SH-SY5Y (cell line): Measurements from ENCODE around the gene GMDS.

Experiments
- GATA2 ChIP-seq: IDR thresholded peaks from 2 replicates; pipeline ENCODE4 v1.6.1; 2011; ENCODE audit warnings: mild to moderate bottlenecking, low read depth, low read length
- GATA3 ChIP-seq: IDR thresholded peaks from 2 replicates; pipeline ENCODE4 v1.6.1; 2011; ENCODE audit warnings: low read depth, mild to moderate bottlenecking, low read length, moderate library complexity

DNA sequence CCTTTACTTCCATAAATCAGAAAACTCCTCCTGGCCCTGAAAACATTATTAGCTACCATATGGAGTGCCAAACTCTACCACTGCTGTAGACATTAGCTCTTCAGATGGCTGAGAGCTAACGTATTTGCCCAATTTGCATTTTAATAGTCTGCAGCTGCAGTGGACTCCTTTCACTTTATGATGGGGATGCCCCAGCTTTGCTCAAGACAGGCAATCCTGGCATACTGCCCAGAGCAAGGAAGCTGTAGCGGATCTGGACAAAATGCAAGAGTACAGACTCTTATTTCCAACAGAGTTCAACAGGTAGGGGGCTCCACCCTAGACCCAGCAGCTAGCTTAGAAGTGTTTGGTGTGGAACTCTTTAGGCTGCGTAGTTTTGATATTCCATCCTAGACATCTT is 389.0 kb downstream of the GMDS start:
- no peak for TF ChIP-seq GATA3
- TF ChIP-seq GATA2 = no peak
